Left lung (tissue), 10 donors: ENCODE data around the gene IRF8. TPM values are rescaled to one million over a fixed set of nuclear protein-coding genes. Genes with fewer than 3 reads are reported as not detected.

Source experiments
- ATAC-seq: fragments of 200-7000 bp; cut with Tn5 transposase; one replicate; pipeline ENCODE4 v1.9.1; 2020; ENCODE audit warnings: moderate library complexity
- DNase-seq, 4 donors: peaks; one replicate each; pipeline ENCODE4 v3.0.0-alpha.2; 2013 to 2020
- H3K27ac ChIP-seq, 2 donors: fragments of 200-600 bp; sonication (generic) in 1 of 2; one replicate each; pipeline versions ENCODE4 v1.5.0 to v1.8.0; 2020 to 2021
- H3K27me3 ChIP-seq, 2 donors: fragments of 200-600 bp; sonication (generic) in 1 of 2; one replicate each; pipeline versions ENCODE4 v1.5.0 to v1.8.0; 2020 to 2021
- H3K36me3 ChIP-seq, 2 donors: fragments of 200-600 bp; sonication (generic) in 1 of 2; one replicate each; pipeline versions ENCODE4 v1.5.0 to v1.8.0; 2020 to 2021
- H3K4me1 ChIP-seq, 2 donors: fragments of 200-600 bp; one replicate each; pipeline ENCODE4 v1.8.0; 2021
- H3K4me3 ChIP-seq, 2 donors: fragments of 200-600 bp; sonication (generic) in 1 of 2; one replicate each; pipeline versions ENCODE4 v1.5.0 to v1.8.0; 2020 to 2021; ENCODE audit warnings: mild to moderate bottlenecking in 1 of 2
- H3K9me3 ChIP-seq, 2 donors: fragments of 200-600 bp; sonication (generic) in 1 of 2; one replicate each; pipeline versions ENCODE4 v1.5.0 to v1.8.0; 2020 to 2021
- CTCF ChIP-seq, 2 donors: fragments of 200-600 bp; sonication (generic) in 1 of 2; IDR thresholded peaks; one replicate each; pipeline versions ENCODE4 v1.5.0 to v1.8.0; 2021; ENCODE audit warnings: antibody characterized with exemption in 2 of 2
- intact Hi-C, 2 donors: fragments of 100-400 bp; cut with DNase I; formaldehyde crosslinking; loops; one replicate each; pipeline versions ENCODE4 v1.11.2 to v1.14.2; 2022
- polyA plus RNA-seq, 6 donors: library from polyadenylated mRNA; unstranded; fragments of 120-200 nt; gene quantifications; one replicate each; pipeline ENCODE4 v1.2.1, GENCODE V29; 2013; ENCODE audit not compliant: insufficient read length in 6 of 6
- total RNA-seq, 2 donors: library from RNA; stranded (reverse); fragmentation: NEBNext Ultra II Directional; extraction: Animal tissue kit (Norgen Biotek cat#: 25700); gene quantifications; one replicate each; pipeline ENCODE4 v1.2.1, GENCODE V29; 2021
- donor health status: DM: no; HTN: yes; CAD: no.
- donor health status: DM: no; HTN: no; CAD: no.

The IRF8 gene
- total and polyA plus RNA-seq, 8 donors: 9.8 to 33.6 (median 15.2) TPM

- ATAC-seq: no peak
- intact Hi-C loops: no loop called here
- TF ChIP-seq CTCF (IDR thresholded peaks at IDR 0.05): no peak
- Histone ChIP-seq H3K4me3 (no peak overlapping the region), H3K27me3 (no peaks in the 10 kb centered on the region), H3K27ac (no peak overlapping the region), H3K9me3 (no peaks in the 10 kb centered on the region), H3K4me1 (peaks cover 0 to 13% of the 10 kb centered on the region in 2 donors), H3K36me3 (no peaks in the 10 kb centered on the region)
- no peak for DNase-seq
These were observed 36.2 kb upstream of the IRF8 start for GRCh38 chr16:85862476-85863383.

GRCh38 chr16:85863384-85863774, 35.6 kb upstream of the IRF8 start:
- intact Hi-C loops: no loop called here
- TF ChIP-seq CTCF (IDR thresholded peaks at IDR 0.05): no peak

GRCh38 chr16:85864965-85865364, 34.0 kb upstream of the IRF8 start:
- TF ChIP-seq CTCF (IDR thresholded peaks at IDR 0.05): no peak
- ATAC-seq: no peak
- H3K36me3 ChIP-seq: no peaks in the 10 kb centered on the region
- H3K4me3 ChIP-seq: no peak overlapping the region
- intact Hi-C loops: no loop called here
- H3K27me3 ChIP-seq: no peaks in the 10 kb centered on the region
- no peaks in the 10 kb centered on the region for H3K9me3 ChIP-seq
- H3K27ac ChIP-seq: no peak overlapping the region
- DNase-seq: no peak
- peaks cover 0 to 17% of the 10 kb centered on the region in 2 donors for H3K4me1 ChIP-seq

More at GRCh38 chr16:85863384-85863774, 35.6 kb upstream of the IRF8 start:
- H3K36me3 ChIP-seq: no peaks in the 10 kb centered on the region
- no peak overlapping the region for H3K4me3 ChIP-seq
- DNase-seq (no peak), ATAC-seq (no peak)
- no peaks in the 10 kb centered on the region for H3K27me3 ChIP-seq
- peaks cover 0 to 13% of the 10 kb centered on the region in 2 donors for H3K4me1 ChIP-seq
- no peak overlapping the region for H3K27ac ChIP-seq
- H3K9me3 ChIP-seq: no peaks in the 10 kb centered on the region

GRCh38 chr16:85867189-85867588, 31.8 kb upstream of the IRF8 start:
- intact Hi-C loops: no loop called here
- Histone ChIP-seq H3K36me3 (no peaks in the 10 kb centered on the region), H3K4me1 (peaks cover 0 to 25% of the 10 kb centered on the region in 2 donors), H3K27me3 (no peaks in the 10 kb centered on the region), H3K4me3 (no peak overlapping the region), H3K9me3 (no peaks in the 10 kb centered on the region), H3K27ac (no peak overlapping the region)
- DNase-seq: no peak
- no peak for TF ChIP-seq CTCF (IDR thresholded peaks at IDR 0.05)
- ATAC-seq: no peak

- Histone ChIP-seq H3K27ac (no peak overlapping the region), H3K9me3 (no peaks in the 10 kb centered on the region), H3K4me3 (no peak overlapping the region), H3K36me3 (no peaks in the 10 kb centered on the region), H3K27me3 (no peaks in the 10 kb centered on the region), H3K4me1 (peaks cover 0 to 31% of the 10 kb centered on the region in 2 donors)
- intact Hi-C loops: no loop called here
- no peak for DNase-seq
- ATAC-seq: no peak
- no peak for TF ChIP-seq CTCF (IDR thresholded peaks at IDR 0.05)
These were observed 30.5 kb upstream of the IRF8 start for GRCh38 chr16:85868495-85868894.
